GM08714 (cell line): ENCODE data around the gene SPARCL1.
"Not testable (repeated sequence)": the region's sequence is repeated elsewhere in the genome, so short reads cannot be mapped to it uniquely, and the experiment has no call there.

Experiments used
- H3K4me3 ChIP-seq: fragments of 200-500 bp; sonication (Bioruptor generic); 2 replicates; pipeline ENCODE4 v1.5.1; 2014; ENCODE audit warnings: mild to moderate bottlenecking, low read length, inconsistent platforms
- ZNF274 ChIP-seq: IDR thresholded peaks from 2 replicates; pipeline ENCODE4 v1.6.1; 2012; ENCODE audit warnings: mild to moderate bottlenecking, low read depth, low read length

SPARCL1 gene

GRCh38 chr4:87465739-87466366, 63.3 kb downstream of the SPARCL1 start:
- TF ChIP-seq ZNF274: no peak
- H3K4me3 ChIP-seq: no peak overlapping the region

- no peak for TF ChIP-seq ZNF274
- no peak overlapping the region for H3K4me3 ChIP-seq
Observed at GRCh38 chr4:87462102-87462501, 67.1 kb downstream of the SPARCL1 start.

GRCh38 chr4:87461281-87461700, 67.9 kb downstream of the SPARCL1 start:
- no peak for TF ChIP-seq ZNF274

GRCh38 chr4:87458913-87459312, 70.3 kb downstream of the SPARCL1 start:
- H3K4me3 ChIP-seq: no peak overlapping the region
- no peak for TF ChIP-seq ZNF274

More at GRCh38 chr4:87461281-87461700, 67.9 kb downstream of the SPARCL1 start:
- H3K4me3 ChIP-seq: no peak overlapping the region

- no peak overlapping the region for H3K4me3 ChIP-seq
- no peak for TF ChIP-seq ZNF274
Observed at GRCh38 chr4:87451537-87451936, 77.6 kb downstream of the SPARCL1 start.

GRCh38 chr4:87446375-87446774, 82.8 kb downstream of the SPARCL1 start:
- H3K4me3 ChIP-seq: not testable (repeated sequence)

GRCh38 chr4:87445964-87446363, 83.2 kb downstream of the SPARCL1 start:
- no peak for TF ChIP-seq ZNF274
- no peak overlapping the region for H3K4me3 ChIP-seq

GRCh38 chr4:87444741-87445140, 84.4 kb downstream of the SPARCL1 start:
- no peak overlapping the region for H3K4me3 ChIP-seq
- TF ChIP-seq ZNF274: no peak

- no peak for TF ChIP-seq ZNF274
- H3K4me3 ChIP-seq: no peak overlapping the region
Observed at GRCh38 chr4:87442889-87443288, 86.3 kb downstream of the SPARCL1 start.

GRCh38 chr4:87433342-87433741, 95.8 kb downstream of the SPARCL1 start:
- TF ChIP-seq ZNF274: no peak
- no peak overlapping the region for H3K4me3 ChIP-seq

- H3K4me3 ChIP-seq: no peak overlapping the region
- TF ChIP-seq ZNF274: no peak
Observed at GRCh38 chr4:87430038-87430437, 99.1 kb downstream of the SPARCL1 start.

GRCh38 chr4:87428979-87429378, 100.2 kb downstream of the SPARCL1 start:
- no peak for TF ChIP-seq ZNF274
- H3K4me3 ChIP-seq: no peak overlapping the region

GRCh38 chr4:87427518-87427868, 101.7 kb downstream of the SPARCL1 start:
- H3K4me3 ChIP-seq: no peak overlapping the region
- no peak for TF ChIP-seq ZNF274

- no peak overlapping the region for H3K4me3 ChIP-seq
- no peak for TF ChIP-seq ZNF274
Observed at GRCh38 chr4:87426865-87427517, 102.2 kb downstream of the SPARCL1 start.

- H3K4me3 ChIP-seq: no peak overlapping the region
- no peak for TF ChIP-seq ZNF274
Observed at GRCh38 chr4:87425711-87426110, 103.5 kb downstream of the SPARCL1 start.

- not testable (repeated sequence) for H3K4me3 ChIP-seq
Observed at GRCh38 chr4:87424099-87424543, 105.1 kb downstream of the SPARCL1 start.
